Psoas muscle (tissue), 8 donors: ENCODE measurements around the gene ADCK2. TPM values are rescaled to one million over a fixed set of nuclear protein-coding genes. Genes with fewer than 3 reads are reported as not detected.
"Not testable (repeated sequence)": the region's sequence is repeated elsewhere in the genome, so short reads cannot be mapped to it uniquely, and the experiment has no call there.

Experiments used
- ATAC-seq, 4 donors: fragments of 200-7000 bp; cut with Tn5 transposase; one replicate each; pipeline ENCODE4 v1.9.1; 2020; ENCODE audit warnings: moderate library complexity in 3 of 4, mild to moderate bottlenecking in 2 of 4
- DNase-seq, 2 donors: peaks; one replicate each; pipeline ENCODE4 v3.0.0-alpha.2; 2020
- H3K27ac ChIP-seq: fragments of 200-600 bp; one replicate; pipeline ENCODE4 v1.8.0; 2022
- H3K27me3 ChIP-seq, 3 donors: fragments of 200-600 bp in 1 of 3; one replicate each; pipeline versions ENCODE4 v1.6.1 to v1.8.0; 2013 to 2022; ENCODE audit warnings: low read length in 2 of 3, mild to moderate bottlenecking in 2 of 3, moderate library complexity in 1 of 3; ENCODE audit not compliant: insufficient read depth in 3 of 3
- H3K36me3 ChIP-seq, 2 donors: fragments of 200-600 bp in 1 of 2; one replicate each; pipeline versions ENCODE4 v1.6.1 to v1.8.0; 2013 to 2022; ENCODE audit warnings: low read depth in 1 of 2, mild to moderate bottlenecking in 1 of 2, moderate library complexity in 1 of 2; ENCODE audit not compliant: insufficient read depth in 1 of 2
- H3K4me1 ChIP-seq: fragments of 200-600 bp; one replicate; pipeline ENCODE4 v1.8.0; 2022
- H3K4me3 ChIP-seq: fragments of 200-600 bp; one replicate; pipeline ENCODE4 v1.8.0; 2022; ENCODE audit warnings: mild to moderate bottlenecking
- H3K9me3 ChIP-seq: fragments of 200-600 bp; one replicate; pipeline ENCODE4 v1.8.0; 2022
- CTCF ChIP-seq: fragments of 200-600 bp; IDR thresholded peaks from one replicate; pipeline ENCODE4 v1.8.0; 2022; ENCODE audit warnings: antibody characterized with exemption
- WGBS, 3 donors: extraction: QIAGEN DNeasy Blood & Tissue Kit; methylation state at CpG; one replicate each; pipeline versions ENCODE4 v1.1.6 to v1.1.7; 2013; 5-methylcytosine and 5-hydroxymethylcytosine counted together
- intact Hi-C, 2 donors: fragments of 100-400 bp; cut with DNase I; formaldehyde crosslinking; loops; one replicate each; pipeline versions ENCODE4 v1.11.0 to v1.14.2; 2022
- long read RNA-seq, 2 donors: library from polyadenylated mRNA; unstranded; transcript quantifications; one replicate each; pipeline ENCODE4 v2.0.0, GENCODE V29; 2021
- polyA plus RNA-seq, 3 donors: library from polyadenylated mRNA; stranded (reverse); fragments of 200-250 nt; gene quantifications; one replicate each; pipeline ENCODE4 v1.2.3, GENCODE V29; 2013
- total RNA-seq, 4 donors: library from RNA; stranded (reverse); fragmentation: NEBNext Ultra II Directional in 2 of 4; extraction: Animal tissue kit (Norgen Biotek cat#: 25700) in 2 of 4; gene quantifications; one replicate each; pipeline versions ENCODE4 v1.2.1 to v1.2.4, GENCODE V29; 2021 to 2023
- donor health status: healthy with polysubstance abuse.
- donor health status: DM: no; HTN: no; CAD: no; lungs with moderate emphysema.
- donor health status: Bipolar disorder and iron deficiency.
- donor health status: healthy.
- donor health status: DM: yes; HTN: yes; CAD: no.
- donor health status: DM: no; HTN: no; CAD: no.
- donor health status: DM: no; HTN: no; CAD: no.
- donor health status: DM: yes; HTN: yes; CAD: no.

Gene ADCK2
- total RNA-seq (10 to 100 TPM; 10.7 to 18.1 (median 12.4) TPM), polyA plus RNA-seq (10 to 100 TPM; 12.0 to 26.4 (median 14.2) TPM)
- long read RNA-seq, donor 1, transcript ADCK2-201 (8 exons, 2,377 nt), result major isoform, 32 of 33 reads
- long read RNA-seq, donor 1, partial matches to known transcripts, result 0 of 33 reads
- long read RNA-seq, donor 1, other reads (novel, unspliced or antisense), result 1 of 33 reads
- long read RNA-seq, donor 2, transcript ADCK2-201 (8 exons, 2,377 nt), result major isoform, 54 of 60 reads
- long read RNA-seq, donor 2, partial matches to known transcripts, result 1 of 60 reads
- long read RNA-seq, donor 2, other reads (novel, unspliced or antisense), result 5 of 60 reads

- no peak for TF ChIP-seq CTCF
- WGBS, 3 donors, result 0 to 5% (median 1%) methylated on average over 20 to 41 of the region's 41 CpGs
- ATAC-seq, result peak; percentile 71 to 81 (median 78)
These were observed at the start of gene ADCK2 for GRCh38 chr7:140672382-140673062. Gene ADCK2, plus strand, starts transcription at chr7:140672945. Its CDS starts 386 bp downstream, at chr7:140673331.

GRCh38 chr7:140623980-140624379 lies 48.8 kb upstream of the ADCK2 start:
- 54 to 70% (median 66%) methylated on average over 6 of the region's 6 CpGs for WGBS, 3 donors
- no peaks in the 10 kb centered on the region for H3K9me3 ChIP-seq
- H3K27me3 ChIP-seq, result no peaks in the 10 kb centered on the region
- H3K36me3 ChIP-seq, result no peaks in the 10 kb centered on the region
- peak in 1 of 2 donors; percentile 62 for DNase-seq
- TF ChIP-seq CTCF, result no peak
- no peak for ATAC-seq
- peaks cover 3% of the 10 kb centered on the region for H3K4me1 ChIP-seq
- H3K4me3 ChIP-seq, result no peak overlapping the region
- peak overlapping the region; percentile 60 for H3K27ac ChIP-seq
- intact Hi-C loops, result no loop called here

More at GRCh38 chr7:140672382-140673062, at the start of gene ADCK2:
- Histone ChIP-seq H3K36me3 (no peaks in the 10 kb centered on the region), H3K4me1 (peaks cover 32% of the 10 kb centered on the region), H3K9me3 (no peaks in the 10 kb centered on the region), H3K4me3 (peak within 1 kb of the TSS; percentile 91), H3K27ac (peak within 1 kb of the TSS; percentile 77), H3K27me3 (no peaks in the 10 kb centered on the region)
- intact Hi-C loops, result loop anchor here in 1 of 2 donors (10.0 kb wide), 1 partner anchor 342 kb away; the partner anchor contains the start of gene MRPS33
- DNase-seq, result peak in 1 of 2 donors; percentile 67

GRCh38 chr7:140624392-140625191 lies 48.2 kb upstream of the ADCK2 start:
- peaks cover 3% of the 10 kb centered on the region for H3K4me1 ChIP-seq
- H3K36me3 ChIP-seq, result no peaks in the 10 kb centered on the region
- no peaks in the 10 kb centered on the region for H3K9me3 ChIP-seq
- no peak for TF ChIP-seq CTCF
- intact Hi-C loops, result no loop called here
- H3K27me3 ChIP-seq, result no peaks in the 10 kb centered on the region
- DNase-seq, result no peak
- H3K4me3 ChIP-seq, result no peak overlapping the region
- ATAC-seq, result no peak
- peak overlapping the region; percentile 60 for H3K27ac ChIP-seq
- WGBS, 3 donors, result 72 to 78% (median 77%) methylated on average over 11 of the region's 11 CpGs

- WGBS, 3 donors, result 75 to 85% (median 78%) methylated on average over 10 of the region's 10 CpGs
- H3K36me3 ChIP-seq, result not testable (repeated sequence)
These were observed 47.6 kb upstream of the ADCK2 start for GRCh38 chr7:140625192-140625558.

More at GRCh38 chr7:140625192-140625558, 47.6 kb upstream of the ADCK2 start:
- peak overlapping the region; percentile 60 for H3K27ac ChIP-seq
- intact Hi-C loops, H3K4me1 ChIP-seq, H3K4me3 ChIP-seq, H3K9me3 ChIP-seq, H3K27me3 ChIP-seq, ATAC-seq: not testable (repeated sequence)
- peak in 1 of 2 donors; percentile 36 for DNase-seq
